ENCODE measurements around the gene SGMS2. TPM values are rescaled to one million over a fixed set of nuclear protein-coding genes. Genes with fewer than 3 reads are reported as not detected.

Gene SGMS2
- total and polyA plus RNA-seq, 2 of the 4 experiments (the other 2 are of a cell fraction), result 13.4 to 37.5 TPM

DNA sequence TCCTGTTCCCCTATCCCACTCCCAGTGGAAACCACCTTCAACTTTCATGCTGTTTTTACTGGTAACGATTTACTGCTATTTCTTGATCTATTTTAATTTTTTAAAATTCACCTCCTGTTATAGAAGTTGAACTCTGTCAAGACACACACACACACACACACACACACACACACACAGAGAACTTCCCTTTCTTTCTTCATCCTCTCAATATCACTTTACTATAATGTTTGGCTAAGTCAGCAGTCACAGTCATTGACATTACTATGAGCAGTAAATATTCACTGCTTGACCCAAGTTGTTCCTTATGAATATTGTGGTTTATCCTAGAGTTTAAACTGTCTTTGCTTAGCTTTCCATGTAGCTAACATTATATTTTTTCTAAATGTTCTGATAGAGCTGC lies 24.0 kb upstream of the SGMS2 start:
- no peaks in the 10 kb centered on the region for H3K4me1 ChIP-seq (ENCODE audit: control insufficient read depth, insufficient read depth, low read length)
- no peak overlapping the region for H2AK5ac ChIP-seq (ENCODE audit: low read depth, low read length)
- ChIA-PET CTCF (no interaction called here), POLR2A (ENCODE audit: unreplicated experiment) (no interaction called here)
- H3K27ac ChIP-seq (ENCODE audit: insufficient read depth, low read length), result no peak overlapping the region
- ATAC-seq (ENCODE audit: low read depth) (no peak), DNase-seq (no peak)
- intact Hi-C loops (cut with micrococcal nuclease) (no loop called here), dilution Hi-C loops (cut with HindIII; ENCODE audit: low sequenced_read_pairs, unreplicated experiment) (no loop called here), in situ Hi-C loops (cut with MboI; ENCODE audit: low sequenced_read_pairs) (no loop called here)
- no peak overlapping the region for H4K5ac ChIP-seq (ENCODE audit: low read depth, low read length)
- no peak overlapping the region for H4K91ac ChIP-seq (ENCODE audit: insufficient read depth, low read depth, low read length)
- H2BK5ac ChIP-seq (ENCODE audit: low read depth, low read length, poor library complexity, severe bottlenecking), result no peak overlapping the region
- no peaks in the 10 kb centered on the region for H3K79me1 ChIP-seq (ENCODE audit: low read depth in 1 of 2, low read length in 2 of 2)
- no peak overlapping the region for H2BK120ac ChIP-seq (ENCODE audit: low read depth, low read length)
- no peak overlapping the region for H3K4me2 ChIP-seq (ENCODE audit: low read depth, low read length)
- no peak overlapping the region for H3K4me3 ChIP-seq (ENCODE audit: insufficient read depth, low read depth, low read length)
- H4K8ac ChIP-seq (ENCODE audit: low read depth in 2 of 2, low read length in 2 of 2), result no peak overlapping the region
- no peak overlapping the region for H3K23ac ChIP-seq (ENCODE audit: low read depth, low read length)
- H4K20me1 ChIP-seq (ENCODE audit: insufficient read depth, low read length), result no peaks in the 10 kb centered on the region
- peaks cover 17% of the 10 kb centered on the region for H3K27me3 ChIP-seq (ENCODE audit: control insufficient read depth, insufficient read depth, low read length)
- no peak overlapping the region for H2AK9ac ChIP-seq (replicated peaks; ENCODE audit: low read depth, low read length, poor library complexity)
- no peak overlapping the region for H3K18ac ChIP-seq (ENCODE audit: low read depth, low read length)
- H3K9ac ChIP-seq (ENCODE audit: low read depth, low read length), result no peak overlapping the region
- H3K14ac ChIP-seq (replicated peaks; ENCODE audit: low read depth, low read length), result no peak overlapping the region
- H2BK20ac ChIP-seq (ENCODE audit: low read depth, low read length), result no peak overlapping the region
- no CpG with 5 or more reads among the region's 1 CpG for WGBS, 2 experiments (ENCODE audit: extremely low coverage in 2 of 2, insufficient read length in 1 of 2)
- H2AFZ ChIP-seq (replicated peaks; ENCODE audit: low read length, poor library complexity), result no peak overlapping the region
- no peaks in the 10 kb centered on the region for H3K9me1 ChIP-seq (ENCODE audit: insufficient read depth, low read length)
- no peaks in the 10 kb centered on the region for H3K36me3 ChIP-seq (ENCODE audit: control insufficient read depth, insufficient read depth, low read length)
- BruUV-seq (replicated peaks), result no TSS peak
- no peak overlapping the region for H2BK15ac ChIP-seq (ENCODE audit: low read depth, low read length)
- no peak overlapping the region for H3K56ac ChIP-seq (ENCODE audit: extremely low read depth, insufficient read depth, low read length)
- no peak for TF ChIP-seq BHLHE40 (IDR thresholded peaks at IDR 0.05; ENCODE audit: low read depth, low read length)
- no peak for TF ChIP-seq NFE2L2 (IDR thresholded peaks at IDR 0.05; ENCODE audit: low read depth, low read length)
- TF ChIP-seq, protein P1, sequence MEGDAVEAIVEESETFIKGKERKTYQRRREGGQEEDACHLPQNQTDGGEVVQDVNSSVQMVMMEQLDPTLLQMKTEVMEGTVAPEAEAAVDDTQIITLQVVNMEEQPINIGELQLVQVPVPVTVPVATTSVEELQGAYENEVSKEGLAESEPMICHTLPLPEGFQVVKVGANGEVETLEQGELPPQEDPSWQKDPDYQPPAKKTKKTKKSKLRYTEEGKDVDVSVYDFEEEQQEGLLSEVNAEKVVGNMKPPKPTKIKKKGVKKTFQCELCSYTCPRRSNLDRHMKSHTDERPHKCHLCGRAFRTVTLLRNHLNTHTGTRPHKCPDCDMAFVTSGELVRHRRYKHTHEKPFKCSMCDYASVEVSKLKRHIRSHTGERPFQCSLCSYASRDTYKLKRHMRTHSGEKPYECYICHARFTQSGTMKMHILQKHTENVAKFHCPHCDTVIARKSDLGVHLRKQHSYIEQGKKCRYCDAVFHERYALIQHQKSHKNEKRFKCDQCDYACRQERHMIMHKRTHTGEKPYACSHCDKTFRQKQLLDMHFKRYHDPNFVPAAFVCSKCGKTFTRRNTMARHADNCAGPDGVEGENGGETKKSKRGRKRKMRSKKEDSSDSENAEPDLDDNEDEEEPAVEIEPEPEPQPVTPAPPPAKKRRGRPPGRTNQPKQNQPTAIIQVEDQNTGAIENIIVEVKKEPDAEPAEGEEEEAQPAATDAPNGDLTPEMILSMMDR (conservative IDR thresholded peaks at IDR 0.05; ENCODE audit: low read depth, low read length), result no peak
- TF ChIP-seq POLR2A (IDR thresholded peaks at IDR 0.05; ENCODE audit: low read depth, low read length), result no peak
- TF ChIP-seq, protein P2, sequence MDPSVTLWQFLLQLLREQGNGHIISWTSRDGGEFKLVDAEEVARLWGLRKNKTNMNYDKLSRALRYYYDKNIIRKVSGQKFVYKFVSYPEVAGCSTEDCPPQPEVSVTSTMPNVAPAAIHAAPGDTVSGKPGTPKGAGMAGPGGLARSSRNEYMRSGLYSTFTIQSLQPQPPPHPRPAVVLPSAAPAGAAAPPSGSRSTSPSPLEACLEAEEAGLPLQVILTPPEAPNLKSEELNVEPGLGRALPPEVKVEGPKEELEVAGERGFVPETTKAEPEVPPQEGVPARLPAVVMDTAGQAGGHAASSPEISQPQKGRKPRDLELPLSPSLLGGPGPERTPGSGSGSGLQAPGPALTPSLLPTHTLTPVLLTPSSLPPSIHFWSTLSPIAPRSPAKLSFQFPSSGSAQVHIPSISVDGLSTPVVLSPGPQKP (IDR thresholded peaks at IDR 0.05; ENCODE audit: borderline replicate concordance, low read depth, low read length), result no peak
- no peak for TF ChIP-seq MAZ (IDR thresholded peaks at IDR 0.05; ENCODE audit: borderline replicate concordance, low read depth, low read length)
- no peak for TF ChIP-seq MAFK (IDR thresholded peaks at IDR 0.05; ENCODE audit: low read depth, low read length)
- no peak for TF ChIP-seq RAD21 (IDR thresholded peaks at IDR 0.05; ENCODE audit: low read length)
- TF ChIP-seq SMC3 (IDR thresholded peaks at IDR 0.05; ENCODE audit: low read depth, low read length), result no peak
- TF ChIP-seq FOS (IDR thresholded peaks at IDR 0.05; ENCODE audit: low read depth, low read length), result no peak
- TF ChIP-seq MXI1 (IDR thresholded peaks at IDR 0.05; ENCODE audit: borderline replicate concordance, low read depth, low read length), result no peak
- no peak for TF ChIP-seq CEBPB (IDR thresholded peaks at IDR 0.05; ENCODE audit: low read depth, low read length)
- no peak for TF ChIP-seq RFX5 (IDR thresholded peaks at IDR 0.05; ENCODE audit: low read depth, low read length)
- TF ChIP-seq CHD1 (IDR thresholded peaks at IDR 0.05; ENCODE audit: low read depth, low read length), result no peak
- no peak for TF ChIP-seq RCOR1 (IDR thresholded peaks at IDR 0.05; ENCODE audit: insufficient replicate concordance, low read length)
- TF ChIP-seq, protein P3, sequence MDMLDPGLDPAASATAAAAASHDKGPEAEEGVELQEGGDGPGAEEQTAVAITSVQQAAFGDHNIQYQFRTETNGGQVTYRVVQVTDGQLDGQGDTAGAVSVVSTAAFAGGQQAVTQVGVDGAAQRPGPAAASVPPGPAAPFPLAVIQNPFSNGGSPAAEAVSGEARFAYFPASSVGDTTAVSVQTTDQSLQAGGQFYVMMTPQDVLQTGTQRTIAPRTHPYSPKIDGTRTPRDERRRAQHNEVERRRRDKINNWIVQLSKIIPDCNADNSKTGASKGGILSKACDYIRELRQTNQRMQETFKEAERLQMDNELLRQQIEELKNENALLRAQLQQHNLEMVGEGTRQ (IDR thresholded peaks at IDR 0.05; ENCODE audit: low read depth, low read length), result no peak
- no peaks in the 10 kb centered on the region for H3K9me3 ChIP-seq (ENCODE audit: control insufficient read depth, insufficient read depth, low read length)
- no peak overlapping the region for H3K4ac ChIP-seq (ENCODE audit: low read depth, low read length)
